Adrenal gland (tissue), 12 donors: ENCODE results near the gene DNAH9. TPM values are rescaled to one million over a fixed set of nuclear protein-coding genes. Genes with fewer than 3 reads are reported as not detected.

Experiments used
- DNase-seq, 7 donors: peaks; one replicate each; pipeline ENCODE4 v3.0.0-alpha.2; 2019 to 2020
- H3K27ac ChIP-seq, 5 donors: fragments of 200-600 bp; sonication (generic) in 4 of 5; 1 replicate in 3 of 5; 2 replicates in 2 of 5; pipeline versions ENCODE4 v1.5.1 to v1.8.0; 2016 to 2020; ENCODE audit warnings: mild to moderate bottlenecking in 1 of 5
- H3K27me3 ChIP-seq: fragments of 200-600 bp; 2 replicates; pipeline ENCODE4 v1.8.0; 2021
- H3K36me3 ChIP-seq, 2 donors: fragments of 200-600 bp; replicated peaks in 1 of 2; 1 replicate in 1 of 2; 2 replicates in 1 of 2; pipeline versions ENCODE4 v1.5.1 to v1.8.0; 2018 to 2022
- H3K4me1 ChIP-seq, 2 donors: fragments of 200-600 bp; replicated peaks in 1 of 2; 1 replicate in 1 of 2; 2 replicates in 1 of 2; pipeline versions ENCODE4 v1.5.1 to v1.8.0; 2018 to 2021
- H3K4me3 ChIP-seq, 4 donors: fragments of 200-600 bp; sonication (generic) in 3 of 4; one replicate each; pipeline ENCODE4 v1.5.1; 2016 to 2018
- H3K9me3 ChIP-seq, 3 donors: fragments of 200-600 bp; sonication (generic) in 1 of 3; replicated peaks in 1 of 3; 1 replicate in 2 of 3; 2 replicates in 1 of 3; pipeline versions ENCODE4 v1.5.1 to v1.8.0; 2016 to 2021
- POLR2A ChIP-seq, 2 donors: fragments of 450-650 bp; IDR thresholded peaks; one replicate each; pipeline ENCODE4 v1.6.1; 2017; ENCODE audit warnings: antibody characterized with exemption in 2 of 2, mild to moderate bottlenecking in 2 of 2, moderate library complexity in 1 of 2
- WGBS, 4 donors: extraction: QIAGEN DNeasy Blood & Tissue Kit in 2 of 4; methylation state at CpG; one replicate each; pipeline versions ENCODE4 v1.1.5 to v1.1.7; 2013 to 2017; 5-methylcytosine and 5-hydroxymethylcytosine counted together
- intact Hi-C, 2 donors: fragments of 100-400 bp; cut with DNase I; formaldehyde crosslinking; loops; one replicate each; pipeline versions ENCODE4 v1.14.1 to v1.15.0; 2022 to 2023
- polyA plus RNA-seq, 3 donors: library from polyadenylated mRNA; stranded (reverse); fragments of 200-250 nt in 2 of 3; fragments of 350-450 nt in 1 of 3; fragmentation: Illumina TruSeq in 1 of 3; extraction: RNeasy Lipid Tissue Mini Kit (QIAGEN cat#74804) in 1 of 3; gene quantifications; one replicate each; pipeline ENCODE4 v1.2.3, GENCODE V29; 2013 to 2014
- total RNA-seq, 9 donors: library from RNA; depleted of rRNA in 4 of 9; stranded (reverse); fragments of >200 nt in 4 of 9; fragments of 120-200 nt in 1 of 9; fragmentation: NEBNext Ultra II Directional in 1 of 9; extraction: Animal tissue kit (Norgen Biotek cat#: 25700) in 1 of 9; gene quantifications; one replicate each; pipeline versions ENCODE4 v1.1.0 to v1.2.4, GENCODE V29; 2013 to 2023
- TF ChIP-seq, protein P1 (sequence below), 6 experiments: fragments of 450-650 bp in 4 of 6; fragments of 200-600 bp in 2 of 6; sonication (generic) in 1 of 6; IDR thresholded peaks; 1 replicate in 5 of 6; 2 replicates in 1 of 6; pipeline versions ENCODE4 v1.5.1 to v1.8.0; 2016 to 2021; ENCODE audit warnings: antibody characterized with exemption in 6 of 6, mild to moderate bottlenecking in 2 of 6, moderate library complexity in 1 of 6
- donor health status: healthy with polysubstance abuse.
- donor health status: Bipolar disorder and iron deficiency.
- donor health status: DM: yes; HTN: yes; CAD: no.
- donor health status: DM: no; HTN: no; CAD: no.
- donor health status: DM: no; HTN: no; CAD: no.
- donor health status: DM: yes; HTN: yes; CAD: no.

The DNAH9 gene
- total and polyA plus RNA-seq, 12 donors = 0.28 to 3.5 (median 1.2) TPM

DNA sequence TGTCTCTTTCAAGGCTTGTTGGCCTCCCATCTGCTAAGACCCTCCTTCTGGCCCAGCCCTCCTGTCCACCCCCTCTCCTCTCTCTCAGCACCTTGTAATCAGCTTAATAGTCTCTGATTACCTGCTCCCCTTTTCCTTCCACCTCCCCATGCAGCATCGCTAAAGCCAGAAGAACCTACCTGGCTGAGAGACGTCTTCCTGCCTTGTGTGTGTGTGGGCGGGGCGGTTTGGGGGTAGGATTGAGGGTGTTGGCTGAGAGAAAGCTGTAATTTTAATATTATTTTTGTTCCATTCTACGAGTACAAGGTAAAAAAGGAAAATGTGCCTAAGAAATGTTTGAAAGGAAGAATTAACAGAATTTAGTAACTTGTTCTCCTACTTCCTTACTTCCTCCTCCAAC is 3.4 kb downstream of the DNAH9 start:
- Histone ChIP-seq H3K36me3 (no peaks in the 10 kb centered on the region), H3K4me1 (peaks cover 0 to 4% of the 10 kb centered on the region in 2 donors), H3K27me3 (no peaks in the 10 kb centered on the region), H3K9me3 (no peaks in the 10 kb centered on the region), H3K27ac (no peak overlapping the region), H3K4me3 (no peak overlapping the region)
- DNase-seq = no peak
- intact Hi-C loops = no loop called here
- TF ChIP-seq, protein P1, sequence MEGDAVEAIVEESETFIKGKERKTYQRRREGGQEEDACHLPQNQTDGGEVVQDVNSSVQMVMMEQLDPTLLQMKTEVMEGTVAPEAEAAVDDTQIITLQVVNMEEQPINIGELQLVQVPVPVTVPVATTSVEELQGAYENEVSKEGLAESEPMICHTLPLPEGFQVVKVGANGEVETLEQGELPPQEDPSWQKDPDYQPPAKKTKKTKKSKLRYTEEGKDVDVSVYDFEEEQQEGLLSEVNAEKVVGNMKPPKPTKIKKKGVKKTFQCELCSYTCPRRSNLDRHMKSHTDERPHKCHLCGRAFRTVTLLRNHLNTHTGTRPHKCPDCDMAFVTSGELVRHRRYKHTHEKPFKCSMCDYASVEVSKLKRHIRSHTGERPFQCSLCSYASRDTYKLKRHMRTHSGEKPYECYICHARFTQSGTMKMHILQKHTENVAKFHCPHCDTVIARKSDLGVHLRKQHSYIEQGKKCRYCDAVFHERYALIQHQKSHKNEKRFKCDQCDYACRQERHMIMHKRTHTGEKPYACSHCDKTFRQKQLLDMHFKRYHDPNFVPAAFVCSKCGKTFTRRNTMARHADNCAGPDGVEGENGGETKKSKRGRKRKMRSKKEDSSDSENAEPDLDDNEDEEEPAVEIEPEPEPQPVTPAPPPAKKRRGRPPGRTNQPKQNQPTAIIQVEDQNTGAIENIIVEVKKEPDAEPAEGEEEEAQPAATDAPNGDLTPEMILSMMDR (IDR thresholded peaks at IDR 0.05) = no peak
- TF ChIP-seq POLR2A (IDR thresholded peaks at IDR 0.05) = no peak
- 78 to 88% (median 83%) methylated on average over 5 of the region's 5 CpGs for WGBS, 4 donors

DNA sequence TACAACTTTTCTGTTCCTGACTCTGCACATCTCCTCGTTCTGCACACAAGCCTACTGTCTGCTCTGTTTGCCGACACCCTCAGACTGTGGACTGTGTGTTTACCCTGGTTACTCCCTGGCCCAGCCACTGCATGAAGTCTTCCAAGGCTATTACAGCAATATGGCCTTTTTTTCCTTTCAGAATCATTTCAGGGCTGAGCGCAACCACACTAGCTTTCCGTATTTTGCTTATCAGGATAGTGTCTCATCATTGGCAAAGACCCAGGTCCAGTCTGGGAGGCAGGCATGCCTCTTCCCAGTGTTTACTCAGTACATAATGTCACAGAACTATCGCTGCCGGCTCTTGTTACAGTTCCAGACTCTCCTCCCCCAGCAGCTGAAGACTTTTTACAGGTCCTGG is 10.1 kb downstream of the DNAH9 start:
- H3K9me3 ChIP-seq = no peaks in the 10 kb centered on the region
- no peaks in the 10 kb centered on the region for H3K27me3 ChIP-seq
- TF ChIP-seq, protein P1 (IDR thresholded peaks at IDR 0.05) = no peak
- peak in 1 of 2 donors; percentile 36 for TF ChIP-seq POLR2A (IDR thresholded peaks at IDR 0.05)
- peak overlapping the region in 4 of 5 donors; percentile 49 to 71 (median 64) for H3K27ac ChIP-seq
- intact Hi-C loops = no loop called here
- 8 to 28% (median 13%) methylated on average over 6 of the region's 6 CpGs for WGBS, 4 donors
- peak; percentile 82 to 94 (median 92) for DNase-seq
- no peaks in the 10 kb centered on the region for H3K36me3 ChIP-seq
- peaks cover 0 to 10% of the 10 kb centered on the region in 2 donors for H3K4me1 ChIP-seq
- H3K4me3 ChIP-seq = no peak overlapping the region

DNA sequence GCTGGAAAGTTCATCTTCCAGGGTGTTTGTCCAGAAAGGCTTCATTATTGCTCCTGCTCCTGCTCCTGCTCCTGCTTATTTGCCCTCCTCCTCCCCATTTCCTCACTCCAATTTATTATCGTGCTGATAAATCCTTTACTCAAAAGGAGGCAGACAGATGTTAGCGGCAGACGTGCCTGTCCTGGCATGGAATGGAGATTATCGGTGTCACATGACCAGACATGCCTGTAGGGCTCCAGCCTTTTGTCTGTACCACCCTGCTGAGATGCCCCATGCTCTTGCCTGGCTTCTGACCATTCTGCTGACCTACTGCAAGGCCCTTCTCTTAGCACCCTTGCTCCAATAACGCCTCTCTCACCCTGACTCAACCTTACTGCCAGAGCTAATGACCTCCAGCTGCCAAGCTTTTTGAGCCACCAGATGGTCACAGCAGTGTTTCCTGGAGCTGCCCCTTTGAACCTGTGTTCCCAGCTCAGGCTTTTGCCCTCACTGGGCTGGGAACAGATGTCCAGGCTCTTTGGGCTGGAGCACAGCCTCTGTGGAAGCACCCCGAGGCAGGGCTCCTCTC is 12.8 kb downstream of the DNAH9 start:
- Histone ChIP-seq H3K27me3 (no peaks in the 10 kb centered on the region), H3K36me3 (no peaks in the 10 kb centered on the region), H3K9me3 (no peaks in the 10 kb centered on the region), H3K4me3 (no peak overlapping the region), H3K27ac (no peak overlapping the region), H3K4me1 (peaks cover 0 to 10% of the 10 kb centered on the region in 2 donors)
- 35 to 45% (median 42%) methylated on average over 5 to 6 of the region's 6 CpGs for WGBS, 4 donors
- DNase-seq = no peak
- TF ChIP-seq, protein P1 (IDR thresholded peaks at IDR 0.05) = no peak
- no peak for TF ChIP-seq POLR2A (IDR thresholded peaks at IDR 0.05)
- intact Hi-C loops = no loop called here

DNA sequence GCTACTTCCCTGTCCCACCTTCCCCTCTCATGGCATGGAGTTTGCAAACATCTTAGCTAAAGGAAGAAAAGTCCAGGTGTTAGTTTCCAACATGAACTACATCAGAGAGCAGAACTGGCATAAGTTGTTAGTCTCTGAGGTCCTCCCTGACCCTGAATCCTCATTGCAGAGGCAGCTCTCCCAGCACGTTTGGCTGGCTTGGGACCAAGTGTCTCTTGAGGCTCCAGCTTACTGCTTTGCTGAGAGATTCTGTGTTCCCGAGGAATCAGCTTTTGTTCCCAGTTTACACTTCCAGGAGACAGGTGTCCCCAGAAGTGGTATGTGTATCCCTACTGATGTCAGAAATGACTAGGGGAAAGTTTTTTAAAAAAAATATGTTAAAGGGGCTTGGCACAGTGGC is 14.7 kb downstream of the DNAH9 start:
- H3K27ac ChIP-seq = no peak overlapping the region
- H3K9me3 ChIP-seq = no peaks in the 10 kb centered on the region
- DNase-seq = peak in 1 of 7 donors; percentile 5
- TF ChIP-seq, protein P1 (IDR thresholded peaks at IDR 0.05) = no peak
- no peak for TF ChIP-seq POLR2A (IDR thresholded peaks at IDR 0.05)
- no peak overlapping the region for H3K4me3 ChIP-seq
- peaks cover 0 to 9% of the 10 kb centered on the region in 2 donors for H3K4me1 ChIP-seq
- no peaks in the 10 kb centered on the region for H3K27me3 ChIP-seq
- H3K36me3 ChIP-seq = no peaks in the 10 kb centered on the region
- 38 to 52% (median 39%) methylated on average over 2 of the region's 2 CpGs; no CpG with 5 or more reads in 1 of the 4 donors for WGBS, 4 donors
- intact Hi-C loops = no loop called here
